HCT116 (cell line): ENCODE measurements around the gene LRRC3. TPM values are rescaled to one million over a fixed set of nuclear protein-coding genes. Genes with fewer than 3 reads are reported as not detected.

Experiments used
- ATAC-seq: fragments of 200-7000 bp; cut with Tn5 transposase; 2 replicates; pipeline ENCODE4 v1.9.1; 2020; ENCODE audit warnings: mild to moderate bottlenecking, moderate library complexity
- BruUV-seq: library from RNA; stranded (reverse); fragments of 400-500 nt; replicated peaks from 2 replicates; lab custom pipeline; 2021; lab: Mats Ljungman, UMichigan
- CTCF ChIA-PET: fragments of 300-600 bp; sonication (Branson Sonifier 250); formaldehyde crosslinking; loops from one replicate; lab custom pipeline; 2021; ENCODE audit warnings: antibody characterized with exemption; lab: Charles Lee
- POLR2A ChIA-PET: fragments of 300-600, 350-600 bp; sonication (Branson Sonifier 250); formaldehyde crosslinking; loops from one replicate; lab custom pipeline; 2021; ENCODE audit warnings: antibody characterized with exemption; lab: Charles Lee
- RAD21 ChIA-PET, 2 experiments: fragments of 300-600 bp; sonication (Branson Sonifier 250); formaldehyde crosslinking; loops; one replicate each; lab custom pipeline; 2023; ENCODE audit warnings: low total read pairs in 2 of 2; ENCODE audit not compliant: uncharacterized antibody in 2 of 2, unreplicated experiment in 2 of 2, low non-redundant PET in 1 of 2; lab: Charles Lee
- DNase-seq: peaks from one replicate; pipeline ENCODE4 v3.0.0-alpha.2; 2010; ENCODE audit warnings: low read depth, low spot score
- H2AFZ ChIP-seq: fragments of 200-600 bp; shearing (Covaris generic), sonication (generic); 2 replicates; pipeline ENCODE4 v1.6.1; 2017; ENCODE audit warnings: low read depth, mixed run types, mixed read lengths, antibody characterized with exemption, low read length; ENCODE audit not compliant: poor library complexity, severe bottlenecking
- H3K27ac ChIP-seq: 2 replicates; pipeline ENCODE4 v1.5.1; 2012; ENCODE audit warnings: low read depth, low read length
- H3K27me3 ChIP-seq: fragments of 200-600 bp; sonication (generic); 2 replicates; pipeline ENCODE4 v1.6.1; 2016; ENCODE audit warnings: mixed run types, low read length, mixed read lengths; ENCODE audit not compliant: insufficient read depth
- H3K36me3 ChIP-seq, 2 experiments: fragments of 200-500 bp in 1 of 2; fragments of 200-600 bp in 1 of 2; sonication (Bioruptor generic) in 1 of 2; sonication (generic) in 1 of 2; 2 replicates each; pipeline versions ENCODE4 v1.5.1 to v1.6.1; 2014 to 2016; ENCODE audit warnings: low read length in 2 of 2, inconsistent platforms in 1 of 2, mixed read lengths in 1 of 2, mixed run types in 1 of 2; ENCODE audit not compliant: insufficient read depth in 2 of 2, control insufficient read depth in 1 of 2
- H3K4me1 ChIP-seq, 2 experiments: fragments of 200-600 bp in 1 of 2; sonication (generic) in 1 of 2; 2 replicates each; pipeline versions ENCODE4 v1.5.1 to v1.6.1; 2012 to 2017; ENCODE audit warnings: low read length in 2 of 2, inconsistent platforms in 1 of 2, mild to moderate bottlenecking in 1 of 2, mixed read lengths in 1 of 2, mixed run types in 1 of 2, moderate library complexity in 1 of 2; ENCODE audit not compliant: insufficient read depth in 2 of 2, control insufficient read depth in 1 of 2
- H3K4me2 ChIP-seq: fragments of 200-600 bp; sonication (generic); 2 replicates; pipeline ENCODE4 v1.6.1; 2017; ENCODE audit warnings: mixed run types, low read length, mixed read lengths
- H3K4me3 ChIP-seq, 2 experiments: fragments of 200-600 bp in 1 of 2; sonication (generic) in 1 of 2; replicated peaks in 1 of 2; 2 replicates each; pipeline ENCODE4 v1.5.1; 2011 to 2016; ENCODE audit warnings: low read length in 2 of 2, control low read depth in 1 of 2, low read depth in 1 of 2, mild to moderate bottlenecking in 1 of 2, mixed read lengths in 1 of 2, mixed run types in 1 of 2
- H3K79me2 ChIP-seq: fragments of 200-600 bp; sonication (generic); 2 replicates; pipeline ENCODE4 v1.6.1; 2017; ENCODE audit warnings: mild to moderate bottlenecking, mixed run types, low read length, moderate library complexity, mixed read lengths; ENCODE audit not compliant: insufficient read depth
- H3K9ac ChIP-seq: fragments of 200-600 bp; sonication (generic); 2 replicates; pipeline ENCODE4 v1.6.1; 2016; ENCODE audit warnings: low read length, mixed read lengths
- H3K9me2 ChIP-seq: fragments of 200-600 bp; sonication (generic), shearing (Covaris generic); 2 replicates; pipeline ENCODE4 v1.6.1; 2017; ENCODE audit warnings: mixed run types, mild to moderate bottlenecking, moderate library complexity; ENCODE audit not compliant: insufficient read depth
- H3K9me3 ChIP-seq, 2 experiments: fragments of 200-500 bp in 1 of 2; fragments of 200-600 bp in 1 of 2; sonication (Bioruptor generic) in 1 of 2; sonication (generic) in 1 of 2; 2 replicates each; pipeline ENCODE4 v1.6.1; 2014 to 2017; ENCODE audit warnings: low read length in 2 of 2, mixed read lengths in 2 of 2, inconsistent platforms in 1 of 2, low read depth in 1 of 2, mild to moderate bottlenecking in 1 of 2, mixed run types in 1 of 2, moderate library complexity in 1 of 2; ENCODE audit not compliant: control insufficient read depth in 1 of 2, insufficient read depth in 1 of 2
- H4K20me1 ChIP-seq: fragments of 200-600 bp; sonication (generic), shearing (Covaris generic); 2 replicates; pipeline ENCODE4 v1.6.1; 2017; ENCODE audit warnings: mixed run types, mild to moderate bottlenecking, moderate library complexity; ENCODE audit not compliant: insufficient read depth
- CBX3 ChIP-seq: IDR thresholded peaks from 2 replicates; pipeline ENCODE4 v1.6.1; 2012; ENCODE audit warnings: low read depth
- EGR1 ChIP-seq: IDR thresholded peaks from 2 replicates; pipeline ENCODE4 v1.6.1; 2012; ENCODE audit warnings: low read depth
- FOSL1 ChIP-seq: IDR thresholded peaks from 2 replicates; pipeline ENCODE4 v1.6.1; 2012; ENCODE audit warnings: low read depth
- YY1 ChIP-seq: IDR thresholded peaks from 2 replicates; pipeline ENCODE4 v1.6.1; 2011; ENCODE audit warnings: low read length, low read depth, moderate library complexity, mild to moderate bottlenecking; ENCODE audit not compliant: insufficient replicate concordance; ENCODE audit errors: extremely low read depth
- ZNF274 ChIP-seq: fragments of 200-500 bp; sonication (Bioruptor generic); IDR thresholded peaks from 2 replicates; pipeline ENCODE4 v1.6.1; 2014; ENCODE audit warnings: mild to moderate bottlenecking, low read depth, low read length, inconsistent platforms
- intact Hi-C: fragments of 100-400 bp; cut with micrococcal nuclease; formaldehyde crosslinking; loops from 2 replicates; pipeline ENCODE4 v1.10.0; 2022
- total RNA-seq: library from RNA; stranded (reverse); gene quantifications from one replicate; pipeline ENCODE4 v1.2.1, GENCODE V29; 2021; ENCODE audit not compliant: unreplicated experiment
- TF ChIP-seq, protein P1 (sequence below), 3 experiments: fragments of 200-600 bp in 1 of 3; sonication (generic) in 1 of 3; IDR thresholded peaks in 2 of 3; conservative IDR thresholded peaks in 1 of 3; 2 replicates each; pipeline ENCODE4 v1.5.1; 2012 to 2017; ENCODE audit warnings: low read depth in 2 of 3, low read length in 2 of 3, antibody characterized with exemption in 1 of 3, borderline replicate concordance in 1 of 3, control low read depth in 1 of 3, mild to moderate bottlenecking in 1 of 3, mixed read lengths in 1 of 3, mixed run types in 1 of 3, moderate library complexity in 1 of 3; ENCODE audit not compliant: insufficient read depth in 1 of 3
- TF ChIP-seq, protein P2 (sequence below): IDR thresholded peaks from 2 replicates; pipeline ENCODE4 v1.6.1; 2012; ENCODE audit warnings: low read depth
- TF ChIP-seq, protein P3 (sequence below): IDR thresholded peaks from 2 replicates; pipeline ENCODE4 v1.6.1; 2011; ENCODE audit warnings: mild to moderate bottlenecking, low read length, moderate library complexity; ENCODE audit not compliant: insufficient replicate concordance; ENCODE audit errors: extremely low read depth
- TF ChIP-seq, protein P4 (sequence below): IDR thresholded peaks from 2 replicates; pipeline ENCODE4 v1.6.1; 2012
- TF ChIP-seq, protein P5 (sequence below): IDR thresholded peaks from 2 replicates; pipeline ENCODE4 v1.6.1; 2012

LRRC3 gene
- total RNA-seq, 1 experiment from 2014 or later: 7.5 TPM

DNA sequence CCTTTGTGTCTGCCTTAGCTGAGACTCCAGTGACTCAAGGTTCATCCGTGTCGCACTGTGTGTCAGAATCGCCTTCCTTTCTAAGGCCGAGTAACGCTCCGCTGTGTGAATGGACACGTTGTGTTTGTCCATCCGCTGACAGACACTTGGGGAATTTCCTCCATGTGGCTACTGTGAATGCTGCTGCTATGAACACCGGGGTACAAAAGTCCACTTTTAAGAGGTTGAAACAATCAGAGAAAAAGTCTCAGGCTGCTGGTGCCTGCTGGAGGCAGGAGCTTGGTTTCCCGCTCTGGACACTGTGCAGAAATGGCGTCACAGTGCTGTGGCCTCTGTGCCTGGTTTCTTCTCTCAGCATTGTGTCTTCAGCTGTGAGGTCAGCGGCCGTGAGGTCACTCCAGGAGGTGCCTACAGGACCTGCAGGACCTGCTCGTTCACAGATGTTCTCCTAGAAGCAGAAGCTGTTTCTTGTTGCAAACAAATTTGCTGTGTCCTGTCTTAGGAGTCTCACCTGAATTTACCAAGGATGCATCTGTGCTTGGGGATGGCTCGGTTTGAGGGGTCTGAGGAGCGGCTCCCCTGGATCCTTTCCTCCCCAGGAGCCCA lies 50.5 kb downstream of the LRRC3 start (continued):
- TF ChIP-seq, protein P1, sequence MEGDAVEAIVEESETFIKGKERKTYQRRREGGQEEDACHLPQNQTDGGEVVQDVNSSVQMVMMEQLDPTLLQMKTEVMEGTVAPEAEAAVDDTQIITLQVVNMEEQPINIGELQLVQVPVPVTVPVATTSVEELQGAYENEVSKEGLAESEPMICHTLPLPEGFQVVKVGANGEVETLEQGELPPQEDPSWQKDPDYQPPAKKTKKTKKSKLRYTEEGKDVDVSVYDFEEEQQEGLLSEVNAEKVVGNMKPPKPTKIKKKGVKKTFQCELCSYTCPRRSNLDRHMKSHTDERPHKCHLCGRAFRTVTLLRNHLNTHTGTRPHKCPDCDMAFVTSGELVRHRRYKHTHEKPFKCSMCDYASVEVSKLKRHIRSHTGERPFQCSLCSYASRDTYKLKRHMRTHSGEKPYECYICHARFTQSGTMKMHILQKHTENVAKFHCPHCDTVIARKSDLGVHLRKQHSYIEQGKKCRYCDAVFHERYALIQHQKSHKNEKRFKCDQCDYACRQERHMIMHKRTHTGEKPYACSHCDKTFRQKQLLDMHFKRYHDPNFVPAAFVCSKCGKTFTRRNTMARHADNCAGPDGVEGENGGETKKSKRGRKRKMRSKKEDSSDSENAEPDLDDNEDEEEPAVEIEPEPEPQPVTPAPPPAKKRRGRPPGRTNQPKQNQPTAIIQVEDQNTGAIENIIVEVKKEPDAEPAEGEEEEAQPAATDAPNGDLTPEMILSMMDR (IDR thresholded peaks at IDR 0.05 in 2 of 3, conservative IDR thresholded peaks at IDR 0.05 in 1 of 3; ENCODE audit: borderline replicate concordance in 1 of 3, insufficient read depth in 1 of 3, low read depth in 2 of 3, low read length in 2 of 3): no peak

DNA sequence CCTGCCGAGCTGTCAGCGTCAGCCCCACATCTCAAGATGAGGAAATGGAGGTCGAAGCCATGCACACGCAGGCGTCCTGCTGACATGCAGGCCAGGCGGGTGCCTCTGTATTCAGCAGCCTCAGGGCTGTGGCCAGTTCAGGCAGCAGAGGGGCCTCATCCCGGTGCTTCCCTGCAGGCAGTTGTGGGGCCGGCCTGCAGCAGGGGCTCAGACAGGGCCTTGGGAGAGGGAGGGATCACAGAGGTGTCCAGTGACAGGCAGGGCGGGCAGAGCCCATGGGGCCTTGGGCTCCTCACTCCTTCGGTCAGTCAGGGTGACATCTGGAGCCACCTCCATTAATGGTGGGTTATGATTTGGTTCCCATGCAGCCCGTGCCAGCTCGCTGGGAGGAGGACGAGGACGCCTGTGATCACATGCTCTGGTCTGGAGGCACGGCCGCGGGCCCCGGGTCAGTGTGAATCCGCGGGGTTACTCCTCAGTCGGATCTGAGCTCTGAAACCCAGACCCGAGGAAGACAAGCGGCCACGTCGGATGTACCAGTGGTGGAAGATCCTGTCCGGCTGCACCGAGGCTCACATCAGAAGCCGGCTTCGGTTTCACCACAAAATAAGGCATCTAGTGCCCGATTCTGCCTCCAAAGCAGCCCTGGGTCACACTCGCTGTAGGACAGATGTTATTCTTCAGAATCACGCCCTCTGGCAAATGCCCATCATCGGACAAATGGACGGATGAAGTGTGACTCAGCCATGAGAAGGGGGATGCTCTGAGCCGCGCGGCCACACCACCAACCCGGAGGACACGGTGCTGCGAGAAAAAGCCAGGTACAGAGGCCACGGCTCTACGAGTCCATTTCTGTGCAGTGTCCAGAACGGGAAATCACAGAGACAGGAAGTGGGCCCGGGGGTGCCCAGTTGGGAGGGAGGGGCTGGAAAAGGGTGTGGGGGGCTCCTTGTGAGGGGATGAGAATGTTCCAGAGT lies 51.3 kb downstream of the LRRC3 start:
- ChIA-PET POLR2A (no interaction called here), RAD21 (no interaction called here), CTCF (no interaction called here)
- Histone ChIP-seq H3K27ac (no peak overlapping the region), H3K9ac (no peak overlapping the region), H3K36me3 (no peaks in the 10 kb centered on the region), H3K4me3 (no peak overlapping the region), H3K4me2 (no peak overlapping the region), H2AFZ (no peak overlapping the region), H3K27me3 (no peaks in the 10 kb centered on the region), H3K9me2 (no peaks in the 10 kb centered on the region), H3K79me2 (no peaks in the 10 kb centered on the region), H4K20me1 (no peaks in the 10 kb centered on the region), H3K4me1 (peaks cover 9 to 15% of the 10 kb centered on the region in 2 experiments), H3K9me3 (no peaks in the 10 kb centered on the region)
- ATAC-seq (no peak), DNase-seq (no peak)
- no TSS peak for BruUV-seq
- intact Hi-C loops: no loop called here
- TF ChIP-seq YY1 (no peak), FOSL1 (no peak), EGR1 (no peak), CBX3 (no peak), ZNF274 (no peak)
- TF ChIP-seq, protein P2, sequence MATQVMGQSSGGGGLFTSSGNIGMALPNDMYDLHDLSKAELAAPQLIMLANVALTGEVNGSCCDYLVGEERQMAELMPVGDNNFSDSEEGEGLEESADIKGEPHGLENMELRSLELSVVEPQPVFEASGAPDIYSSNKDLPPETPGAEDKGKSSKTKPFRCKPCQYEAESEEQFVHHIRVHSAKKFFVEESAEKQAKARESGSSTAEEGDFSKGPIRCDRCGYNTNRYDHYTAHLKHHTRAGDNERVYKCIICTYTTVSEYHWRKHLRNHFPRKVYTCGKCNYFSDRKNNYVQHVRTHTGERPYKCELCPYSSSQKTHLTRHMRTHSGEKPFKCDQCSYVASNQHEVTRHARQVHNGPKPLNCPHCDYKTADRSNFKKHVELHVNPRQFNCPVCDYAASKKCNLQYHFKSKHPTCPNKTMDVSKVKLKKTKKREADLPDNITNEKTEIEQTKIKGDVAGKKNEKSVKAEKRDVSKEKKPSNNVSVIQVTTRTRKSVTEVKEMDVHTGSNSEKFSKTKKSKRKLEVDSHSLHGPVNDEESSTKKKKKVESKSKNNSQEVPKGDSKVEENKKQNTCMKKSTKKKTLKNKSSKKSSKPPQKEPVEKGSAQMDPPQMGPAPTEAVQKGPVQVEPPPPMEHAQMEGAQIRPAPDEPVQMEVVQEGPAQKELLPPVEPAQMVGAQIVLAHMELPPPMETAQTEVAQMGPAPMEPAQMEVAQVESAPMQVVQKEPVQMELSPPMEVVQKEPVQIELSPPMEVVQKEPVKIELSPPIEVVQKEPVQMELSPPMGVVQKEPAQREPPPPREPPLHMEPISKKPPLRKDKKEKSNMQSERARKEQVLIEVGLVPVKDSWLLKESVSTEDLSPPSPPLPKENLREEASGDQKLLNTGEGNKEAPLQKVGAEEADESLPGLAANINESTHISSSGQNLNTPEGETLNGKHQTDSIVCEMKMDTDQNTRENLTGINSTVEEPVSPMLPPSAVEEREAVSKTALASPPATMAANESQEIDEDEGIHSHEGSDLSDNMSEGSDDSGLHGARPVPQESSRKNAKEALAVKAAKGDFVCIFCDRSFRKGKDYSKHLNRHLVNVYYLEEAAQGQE: no peak
- TF ChIP-seq, protein P3, sequence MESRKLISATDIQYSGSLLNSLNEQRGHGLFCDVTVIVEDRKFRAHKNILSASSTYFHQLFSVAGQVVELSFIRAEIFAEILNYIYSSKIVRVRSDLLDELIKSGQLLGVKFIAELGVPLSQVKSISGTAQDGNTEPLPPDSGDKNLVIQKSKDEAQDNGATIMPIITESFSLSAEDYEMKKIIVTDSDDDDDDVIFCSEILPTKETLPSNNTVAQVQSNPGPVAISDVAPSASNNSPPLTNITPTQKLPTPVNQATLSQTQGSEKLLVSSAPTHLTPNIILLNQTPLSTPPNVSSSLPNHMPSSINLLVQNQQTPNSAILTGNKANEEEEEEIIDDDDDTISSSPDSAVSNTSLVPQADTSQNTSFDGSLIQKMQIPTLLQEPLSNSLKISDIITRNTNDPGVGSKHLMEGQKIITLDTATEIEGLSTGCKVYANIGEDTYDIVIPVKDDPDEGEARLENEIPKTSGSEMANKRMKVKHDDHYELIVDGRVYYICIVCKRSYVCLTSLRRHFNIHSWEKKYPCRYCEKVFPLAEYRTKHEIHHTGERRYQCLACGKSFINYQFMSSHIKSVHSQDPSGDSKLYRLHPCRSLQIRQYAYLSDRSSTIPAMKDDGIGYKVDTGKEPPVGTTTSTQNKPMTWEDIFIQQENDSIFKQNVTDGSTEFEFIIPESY: no peak
- TF ChIP-seq, protein P4, sequence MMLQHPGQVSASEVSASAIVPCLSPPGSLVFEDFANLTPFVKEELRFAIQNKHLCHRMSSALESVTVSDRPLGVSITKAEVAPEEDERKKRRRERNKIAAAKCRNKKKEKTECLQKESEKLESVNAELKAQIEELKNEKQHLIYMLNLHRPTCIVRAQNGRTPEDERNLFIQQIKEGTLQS: no peak
- TF ChIP-seq, protein P5, sequence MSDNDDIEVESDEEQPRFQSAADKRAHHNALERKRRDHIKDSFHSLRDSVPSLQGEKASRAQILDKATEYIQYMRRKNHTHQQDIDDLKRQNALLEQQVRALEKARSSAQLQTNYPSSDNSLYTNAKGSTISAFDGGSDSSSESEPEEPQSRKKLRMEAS: no peak
